ENCODE data around the gene EPS15. TPM values are rescaled to one million over a fixed set of nuclear protein-coding genes. Genes with fewer than 3 reads are reported as not detected.

Gene EPS15
- total and polyA plus RNA-seq, 9 of the 15 experiments (the other 6 are each of a cell fraction or from before 2014, with no cell fraction given), result 23.1 to 69.0 (median 41.7) TPM

GRCh38 chr1:51518586-51519047 lies 449 bp downstream of the EPS15 start (continued):
- TF ChIP-seq CTCF (IDR thresholded peaks at IDR 0.05 in 2 of 3, conservative IDR thresholded peaks at IDR 0.05 in 1 of 3; ENCODE audit: insufficient read depth in 2 of 3, low read depth in 1 of 3, low read length in 3 of 3) (no peak), KLF10 (CRISPR knock-in tag; IDR thresholded peaks at IDR 0.05) (no peak), PCBP1 (IDR thresholded peaks at IDR 0.05; ENCODE audit: low read depth, low read length, poor library complexity, severe bottlenecking) (peak; percentile 94), HLTF (IDR thresholded peaks at IDR 0.05) (no peak), CCAR2 (IDR thresholded peaks at IDR 0.05; ENCODE audit: low read depth, low read length) (no peak), ELF4 (CRISPR knock-in tag; IDR thresholded peaks at IDR 0.05) (no peak), ATF2 (CRISPR knock-in tag; IDR thresholded peaks at IDR 0.05) (no peak), ZFPM2 (CRISPR knock-in tag; IDR thresholded peaks at IDR 0.05) (no peak), RBM22 (IDR thresholded peaks at IDR 0.05; ENCODE audit: low read depth, low read length, poor library complexity, severe bottlenecking) (peak; percentile 44), HNRNPL (IDR thresholded peaks at IDR 0.05; ENCODE audit: low read depth, low read length) (no peak), TCFL5 (CRISPR knock-in tag; conservative IDR thresholded peaks at IDR 0.05) (no peak), CBX5 (IDR thresholded peaks at IDR 0.05; ENCODE audit: borderline replicate concordance, low read depth) (no peak), ZNF316 (IDR thresholded peaks at IDR 0.05) (no peak), ILF3 (IDR thresholded peaks at IDR 0.05; ENCODE audit: borderline replicate concordance) (no peak), MXD1 (CRISPR knock-in tag; IDR thresholded peaks at IDR 0.05; ENCODE audit: borderline replicate concordance, poor library complexity, severe bottlenecking) (no peak), MCM7 (IDR thresholded peaks at IDR 0.05) (no peak), ZNF445 (CRISPR knock-in tag; IDR thresholded peaks at IDR 0.05; ENCODE audit: low read depth) (no peak), HSF4 (CRISPR knock-in tag; IDR thresholded peaks at IDR 0.05; ENCODE audit: borderline replicate concordance) (no peak), RBBP5 (IDR thresholded peaks at IDR 0.05; ENCODE audit: borderline replicate concordance, insufficient read depth, low read length, poor library complexity, severe bottlenecking) (peak; percentile 91), PHB (CRISPR knock-in tag; IDR thresholded peaks at IDR 0.05) (no peak), ZNF780A (CRISPR knock-in tag; IDR thresholded peaks at IDR 0.05) (no peak), RBM25 (IDR thresholded peaks at IDR 0.05; ENCODE audit: low read depth, low read length, severe bottlenecking) (no peak), GATA2 (CRISPR knock-in tag; IDR thresholded peaks at IDR 0.05) (no peak), PREB (CRISPR knock-in tag; IDR thresholded peaks at IDR 0.05) (0 out of 2 replicates have a peak, but pooled peaks have one; percentile 69), ZC3H8 (IDR thresholded peaks at IDR 0.05) (no peak), THAP7 (CRISPR knock-in tag; IDR thresholded peaks at IDR 0.05) (peak; percentile 84; the same call in 1 of the 2 replicates)

Measured in K562 (cell line).